VCaP (cell line): ENCODE results near the gene TRIM47.

Experiments used
- H3K27ac ChIP-seq: fragments of 450-650 bp; 2 replicates; pipeline ENCODE4 v1.5.1; 2017
- TF ChIP-seq, protein P1 (sequence below): fragments of 450-650 bp; conservative IDR thresholded peaks from 2 replicates; pipeline ENCODE4 v1.5.1; 2017; ENCODE audit warnings: mild to moderate bottlenecking, moderate library complexity

Gene TRIM47

DNA sequence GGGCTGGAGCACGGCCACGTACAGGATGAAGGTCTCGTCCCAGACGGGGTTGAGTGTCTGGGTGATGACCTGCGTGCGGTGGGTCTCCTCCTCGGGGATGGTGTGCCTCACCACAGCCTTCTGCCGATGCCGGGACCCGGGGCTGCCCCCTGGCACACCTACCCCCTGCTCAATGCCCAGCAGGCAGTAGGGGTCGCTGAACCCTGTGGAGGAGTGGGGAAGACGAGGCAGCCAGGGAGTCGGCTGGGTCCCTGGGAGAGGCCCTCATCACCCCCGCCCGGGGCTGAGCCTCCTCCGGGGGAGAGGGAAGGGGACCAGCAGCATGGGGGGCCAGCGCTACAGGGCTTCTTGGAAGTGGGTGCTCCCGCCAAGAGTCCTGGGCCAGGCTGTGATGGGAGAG lies 36.0 kb downstream of the TRIM47 start:
- H3K27ac ChIP-seq, result no peak overlapping the region

DNA sequence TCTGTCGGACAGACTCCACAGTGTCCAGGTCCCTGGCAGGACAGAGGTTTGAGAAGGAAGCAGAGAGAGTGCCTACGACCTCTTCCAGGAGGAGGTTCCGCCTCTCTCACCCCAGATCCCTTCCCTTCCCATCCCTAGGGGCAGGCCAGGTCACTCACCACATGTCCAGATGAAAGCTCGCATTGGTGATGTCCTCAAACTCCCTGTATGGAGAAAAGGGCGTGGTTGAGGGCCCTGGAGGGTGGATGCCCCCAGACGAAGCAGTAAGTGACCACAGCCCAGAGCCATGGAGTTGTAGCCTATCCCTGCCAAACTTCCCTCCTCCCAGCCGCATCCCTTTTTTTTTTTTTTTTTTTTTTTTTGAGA lies 37.6 kb downstream of the TRIM47 start:
- no peak overlapping the region for H3K27ac ChIP-seq
- TF ChIP-seq, protein P1, sequence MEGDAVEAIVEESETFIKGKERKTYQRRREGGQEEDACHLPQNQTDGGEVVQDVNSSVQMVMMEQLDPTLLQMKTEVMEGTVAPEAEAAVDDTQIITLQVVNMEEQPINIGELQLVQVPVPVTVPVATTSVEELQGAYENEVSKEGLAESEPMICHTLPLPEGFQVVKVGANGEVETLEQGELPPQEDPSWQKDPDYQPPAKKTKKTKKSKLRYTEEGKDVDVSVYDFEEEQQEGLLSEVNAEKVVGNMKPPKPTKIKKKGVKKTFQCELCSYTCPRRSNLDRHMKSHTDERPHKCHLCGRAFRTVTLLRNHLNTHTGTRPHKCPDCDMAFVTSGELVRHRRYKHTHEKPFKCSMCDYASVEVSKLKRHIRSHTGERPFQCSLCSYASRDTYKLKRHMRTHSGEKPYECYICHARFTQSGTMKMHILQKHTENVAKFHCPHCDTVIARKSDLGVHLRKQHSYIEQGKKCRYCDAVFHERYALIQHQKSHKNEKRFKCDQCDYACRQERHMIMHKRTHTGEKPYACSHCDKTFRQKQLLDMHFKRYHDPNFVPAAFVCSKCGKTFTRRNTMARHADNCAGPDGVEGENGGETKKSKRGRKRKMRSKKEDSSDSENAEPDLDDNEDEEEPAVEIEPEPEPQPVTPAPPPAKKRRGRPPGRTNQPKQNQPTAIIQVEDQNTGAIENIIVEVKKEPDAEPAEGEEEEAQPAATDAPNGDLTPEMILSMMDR, result no peak

More for the DNA sequence above, 36.0 kb downstream of the TRIM47 start:
- TF ChIP-seq, protein P1, result no peak

DNA sequence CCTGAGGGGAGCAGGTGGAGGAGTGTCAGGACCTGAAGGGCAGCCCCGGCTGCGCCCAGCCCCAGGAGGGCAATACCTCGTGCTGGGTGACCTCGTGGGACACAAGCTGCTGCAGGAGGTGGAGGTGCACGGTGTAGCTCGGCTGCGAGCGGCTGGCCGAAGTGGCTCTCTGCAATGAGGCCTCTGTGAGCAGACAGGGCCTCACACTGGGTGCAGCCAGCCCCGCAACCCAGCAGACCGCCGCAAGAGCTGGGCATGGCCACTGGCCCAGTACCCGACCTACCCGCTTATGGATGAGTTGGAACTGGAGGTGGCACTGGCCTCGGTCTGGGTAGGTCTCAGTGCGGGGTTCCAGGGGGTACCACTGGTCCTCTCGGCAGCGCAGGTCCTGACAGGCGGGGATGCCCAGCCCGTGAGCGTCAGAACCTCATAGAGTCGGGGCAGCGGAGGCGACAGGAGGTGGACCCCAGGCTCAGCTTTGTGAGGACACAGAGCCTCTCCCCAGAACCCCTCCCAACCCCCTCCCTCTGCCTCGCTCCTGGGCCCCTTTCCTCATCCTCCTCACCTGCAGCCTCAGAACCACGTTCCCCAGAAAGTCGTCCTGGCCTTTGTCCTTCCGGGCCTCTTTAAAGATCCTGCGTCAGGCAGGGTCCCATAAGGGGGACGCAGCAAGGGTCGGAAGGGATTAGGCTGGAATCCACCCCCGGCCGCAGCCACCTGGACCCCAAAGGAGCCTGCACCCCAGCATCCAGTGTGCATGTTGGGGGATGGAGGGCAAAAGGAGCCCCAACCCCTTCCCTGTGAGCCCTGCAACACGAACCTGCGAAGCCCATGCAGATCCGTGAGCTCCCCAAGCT lies 38.2 kb downstream of the TRIM47 start:
- TF ChIP-seq, protein P1, result no peak
- H3K27ac ChIP-seq, result no peak overlapping the region

DNA sequence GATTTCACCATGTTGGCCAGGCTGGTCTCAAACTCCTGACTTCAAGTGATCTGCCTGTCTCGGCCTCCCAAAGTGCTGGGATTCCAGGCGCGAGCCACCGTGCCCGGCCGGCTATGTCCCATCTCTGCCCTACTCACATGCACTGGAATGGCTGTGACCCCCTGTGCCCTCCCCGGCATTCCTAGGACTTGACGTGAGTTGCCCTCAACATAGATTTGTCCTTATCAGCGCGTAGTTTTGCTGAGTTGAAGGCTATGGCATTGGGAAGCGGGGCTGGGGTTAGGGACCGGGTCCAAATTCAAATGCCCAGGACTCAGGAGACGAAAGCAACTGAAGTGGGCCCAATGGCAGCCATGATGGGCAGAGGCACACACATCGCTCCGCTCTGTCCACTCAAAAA lies 40.0 kb downstream of the TRIM47 start:
- no peak overlapping the region for H3K27ac ChIP-seq
- TF ChIP-seq, protein P1, result no peak

DNA sequence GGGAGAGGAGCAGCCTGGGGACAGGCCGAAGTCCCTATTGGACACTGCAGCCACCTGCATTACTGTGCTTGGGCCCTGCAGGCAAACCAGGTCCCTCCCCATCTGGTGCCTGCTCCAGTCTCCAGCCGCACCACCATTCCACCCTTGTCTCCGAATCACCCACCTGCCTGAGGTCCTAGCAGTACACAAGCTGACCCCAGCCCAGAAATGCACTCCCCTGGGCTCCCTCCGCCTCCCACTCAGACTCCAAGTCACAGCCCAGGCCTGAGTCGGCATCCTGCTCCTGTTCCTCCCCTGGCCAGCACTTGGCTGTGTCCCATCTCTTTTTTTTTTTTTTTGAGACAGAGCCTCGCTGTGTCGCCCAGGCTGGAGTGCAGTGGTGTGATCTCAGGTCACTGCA lies 40.5 kb downstream of the TRIM47 start:
- TF ChIP-seq, protein P1, result no peak

DNA sequence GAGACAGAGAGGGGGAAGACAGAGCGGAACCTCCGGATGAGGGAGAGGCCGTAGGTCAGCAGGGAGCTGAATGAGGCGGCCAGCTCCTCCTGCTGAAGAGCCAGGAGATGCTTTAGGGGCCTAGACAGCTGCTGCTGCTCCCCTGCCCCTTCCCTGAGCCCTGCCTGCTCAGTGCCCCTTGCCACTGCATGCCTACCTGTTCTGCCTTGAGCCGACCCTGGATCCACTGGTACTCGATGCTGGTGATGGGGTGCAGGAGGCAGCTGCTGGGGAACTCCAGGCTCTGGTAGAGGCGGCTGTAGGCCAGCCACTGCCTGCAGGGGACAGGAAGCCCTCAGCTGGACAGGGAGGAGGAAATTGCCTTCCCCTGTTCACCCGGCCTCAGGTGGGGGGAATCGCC lies 41.8 kb downstream of the TRIM47 start:
- TF ChIP-seq, protein P1, result no peak
- H3K27ac ChIP-seq, result no peak overlapping the region

More for the DNA sequence above, 40.5 kb downstream of the TRIM47 start:
- H3K27ac ChIP-seq, result no peak overlapping the region

DNA sequence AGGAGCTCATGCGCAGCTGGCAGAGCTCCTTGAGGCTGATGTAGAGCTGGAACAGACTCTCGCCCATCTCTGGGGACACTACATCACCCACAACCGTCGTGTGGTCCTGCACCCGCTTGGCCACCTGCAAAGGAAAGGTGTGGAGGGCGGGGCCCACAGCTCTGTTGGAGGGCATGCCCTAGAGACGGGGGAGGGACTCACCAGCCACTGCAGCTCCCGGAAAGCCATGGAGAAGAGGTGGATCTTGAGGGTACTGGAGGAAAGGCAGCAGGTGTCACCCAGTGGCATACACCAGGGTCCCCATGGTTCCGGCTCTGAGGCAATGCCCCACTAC lies 42.8 kb downstream of the TRIM47 start:
- no peak overlapping the region for H3K27ac ChIP-seq
- TF ChIP-seq, protein P1, result no peak
